Liver (tissue), 9 donors: ENCODE data around the gene CDH22. TPM values are rescaled to one million over a fixed set of nuclear protein-coding genes. Genes with fewer than 3 reads are reported as not detected.

ENCODE experiments used
- DNase-seq: peaks from one replicate; pipeline ENCODE4 v3.0.0-alpha.2; 2017; ENCODE audit warnings: low spot score
- H3K27ac ChIP-seq, 2 donors: one replicate each; pipeline ENCODE4 v1.7.0; 2013; ENCODE audit warnings: inconsistent platforms in 2 of 2, low read length in 2 of 2, control low read depth in 1 of 2, low read depth in 1 of 2, mild to moderate bottlenecking in 1 of 2
- H3K27me3 ChIP-seq, 4 donors: one replicate each; pipeline versions ENCODE4 v1.6.1 to v1.7.0; 2013; ENCODE audit warnings: low read length in 3 of 4, inconsistent platforms in 1 of 4, mild to moderate bottlenecking in 1 of 4, moderate library complexity in 1 of 4; ENCODE audit not compliant: control insufficient read depth in 4 of 4, insufficient read depth in 4 of 4
- H3K36me3 ChIP-seq, 4 donors: one replicate each; pipeline versions ENCODE4 v1.6.1 to v1.7.0; 2013; ENCODE audit warnings: low read length in 3 of 4, mild to moderate bottlenecking in 3 of 4, low read depth in 1 of 4, moderate library complexity in 1 of 4; ENCODE audit not compliant: control insufficient read depth in 4 of 4, insufficient read depth in 3 of 4
- H3K4me1 ChIP-seq, 4 donors: one replicate each; pipeline versions ENCODE4 v1.6.1 to v1.7.0; 2013; ENCODE audit warnings: low read length in 3 of 4, mild to moderate bottlenecking in 3 of 4, moderate library complexity in 1 of 4; ENCODE audit not compliant: control insufficient read depth in 4 of 4, insufficient read depth in 4 of 4
- H3K4me3 ChIP-seq, 3 donors: one replicate each; pipeline versions ENCODE4 v1.6.1 to v1.7.0; 2013; ENCODE audit warnings: low read length in 3 of 3, control low read depth in 1 of 3, low read depth in 1 of 3, mild to moderate bottlenecking in 1 of 3
- H3K9ac ChIP-seq, 2 donors: one replicate each; pipeline ENCODE4 v1.7.0; 2013; ENCODE audit warnings: low read length in 2 of 2, mild to moderate bottlenecking in 2 of 2, moderate library complexity in 2 of 2, control low read depth in 1 of 2, low read depth in 1 of 2
- H3K9me3 ChIP-seq, 4 donors: one replicate each; pipeline versions ENCODE4 v1.6.1 to v1.7.0; 2013; ENCODE audit warnings: low read length in 3 of 4; ENCODE audit not compliant: control insufficient read depth in 4 of 4
- FOXA1 ChIP-seq: IDR thresholded peaks from 2 replicates; pipeline ENCODE4 v1.6.1; 2016; ENCODE audit warnings: antibody characterized with exemption
- GABPA ChIP-seq, 2 donors: IDR thresholded peaks in 1 of 2; conservative IDR thresholded peaks in 1 of 2; 2 replicates each; pipeline ENCODE4 v1.6.1; 2016; ENCODE audit warnings: antibody characterized with exemption in 2 of 2, mild to moderate bottlenecking in 1 of 2, moderate library complexity in 1 of 2
- HNF4A ChIP-seq, 2 donors: conservative IDR thresholded peaks; 2 replicates each; pipeline ENCODE4 v1.6.1; 2016; ENCODE audit warnings: antibody characterized with exemption in 2 of 2, mild to moderate bottlenecking in 2 of 2
- HNF4G ChIP-seq: IDR thresholded peaks from 2 replicates; pipeline ENCODE4 v1.6.1; 2016; ENCODE audit warnings: antibody characterized with exemption
- JUND ChIP-seq, 2 donors: IDR thresholded peaks; 2 replicates each; pipeline ENCODE4 v1.6.1; 2016; ENCODE audit warnings: antibody characterized with exemption in 2 of 2
- RAD21 ChIP-seq, 2 donors: IDR thresholded peaks; 2 replicates each; pipeline ENCODE4 v1.6.1; 2016; ENCODE audit warnings: antibody characterized with exemption in 2 of 2, mild to moderate bottlenecking in 2 of 2
- RXRA ChIP-seq, 2 donors: IDR thresholded peaks; 2 replicates each; pipeline ENCODE4 v1.6.1; 2017 to 2018; ENCODE audit warnings: antibody characterized with exemption in 2 of 2, mild to moderate bottlenecking in 1 of 2
- SP1 ChIP-seq: IDR thresholded peaks from 2 replicates; pipeline ENCODE4 v1.6.1; 2018; ENCODE audit warnings: antibody characterized with exemption, mild to moderate bottlenecking
- YY1 ChIP-seq: IDR thresholded peaks from 2 replicates; pipeline ENCODE4 v1.6.1; 2016; ENCODE audit warnings: antibody characterized with exemption, mild to moderate bottlenecking
- WGBS: extraction: QIAGEN DNeasy Blood & Tissue Kit; methylation state at CpG from one replicate; pipeline ENCODE4 v1.1.7; 2013; 5-methylcytosine and 5-hydroxymethylcytosine counted together
- polyA plus RNA-seq, 2 donors: library from polyadenylated mRNA; stranded (reverse) in 1 of 2; unstranded in 1 of 2; fragments of 200-250 nt in 1 of 2; fragments of >200 nt in 1 of 2; fragmentation: Nextera tagmentation in 1 of 2; extraction: Ambion mirVana in 1 of 2; gene quantifications; one replicate each; pipeline versions ENCODE4 v1.2.1 to v1.2.3, GENCODE V29; 2013 to 2015
- total RNA-seq, 2 donors: library from RNA; depleted of rRNA; stranded (reverse); fragments of >200 nt; gene quantifications; one replicate each; pipeline ENCODE4 v1.2.3, GENCODE V29; 2014
- TF ChIP-seq, protein P1 (sequence below): IDR thresholded peaks from 2 replicates; pipeline ENCODE4 v1.6.1; 2016; ENCODE audit warnings: antibody characterized with exemption, mild to moderate bottlenecking
- TF ChIP-seq, protein P2 (sequence below): IDR thresholded peaks from 2 replicates; pipeline ENCODE4 v1.6.1; 2016; ENCODE audit warnings: antibody characterized with exemption
- TF ChIP-seq, protein P3 (sequence below): IDR thresholded peaks from 2 replicates; pipeline ENCODE4 v1.6.1; 2016; ENCODE audit warnings: antibody characterized with exemption
- donor health status: healthy.
- donor health status: healthy.
- donor health status: healthy.
- donor health status: healthy.
- donor health status: healthy.

CDH22 gene
- total and polyA plus RNA-seq, 4 donors, result 0.02 TPM; not detected in 3

DNA sequence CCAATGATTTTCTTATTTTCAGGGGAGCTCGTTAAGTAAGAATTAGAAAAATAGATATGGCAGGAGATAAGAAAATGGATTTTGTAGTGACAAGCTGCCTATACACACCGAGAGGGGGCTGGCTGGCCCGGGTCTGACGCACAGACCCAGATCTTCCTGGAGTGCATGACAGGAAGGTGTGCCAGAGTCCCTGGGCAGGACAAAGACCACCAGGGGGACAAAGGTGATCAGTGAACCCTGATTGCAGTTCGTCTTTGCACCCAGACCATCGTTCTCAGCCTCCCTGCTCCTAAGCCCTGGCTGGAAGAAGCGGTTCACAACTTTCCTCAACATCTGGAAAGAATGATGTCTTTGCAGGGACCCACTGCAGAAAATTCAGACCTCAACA, 24.3 kb downstream of the CDH22 start:
- no peak for TF ChIP-seq JUND (IDR thresholded peaks at IDR 0.05)
- TF ChIP-seq YY1, result no peak
- no peak for TF ChIP-seq RAD21 (IDR thresholded peaks at IDR 0.05)
- TF ChIP-seq, protein P1, sequence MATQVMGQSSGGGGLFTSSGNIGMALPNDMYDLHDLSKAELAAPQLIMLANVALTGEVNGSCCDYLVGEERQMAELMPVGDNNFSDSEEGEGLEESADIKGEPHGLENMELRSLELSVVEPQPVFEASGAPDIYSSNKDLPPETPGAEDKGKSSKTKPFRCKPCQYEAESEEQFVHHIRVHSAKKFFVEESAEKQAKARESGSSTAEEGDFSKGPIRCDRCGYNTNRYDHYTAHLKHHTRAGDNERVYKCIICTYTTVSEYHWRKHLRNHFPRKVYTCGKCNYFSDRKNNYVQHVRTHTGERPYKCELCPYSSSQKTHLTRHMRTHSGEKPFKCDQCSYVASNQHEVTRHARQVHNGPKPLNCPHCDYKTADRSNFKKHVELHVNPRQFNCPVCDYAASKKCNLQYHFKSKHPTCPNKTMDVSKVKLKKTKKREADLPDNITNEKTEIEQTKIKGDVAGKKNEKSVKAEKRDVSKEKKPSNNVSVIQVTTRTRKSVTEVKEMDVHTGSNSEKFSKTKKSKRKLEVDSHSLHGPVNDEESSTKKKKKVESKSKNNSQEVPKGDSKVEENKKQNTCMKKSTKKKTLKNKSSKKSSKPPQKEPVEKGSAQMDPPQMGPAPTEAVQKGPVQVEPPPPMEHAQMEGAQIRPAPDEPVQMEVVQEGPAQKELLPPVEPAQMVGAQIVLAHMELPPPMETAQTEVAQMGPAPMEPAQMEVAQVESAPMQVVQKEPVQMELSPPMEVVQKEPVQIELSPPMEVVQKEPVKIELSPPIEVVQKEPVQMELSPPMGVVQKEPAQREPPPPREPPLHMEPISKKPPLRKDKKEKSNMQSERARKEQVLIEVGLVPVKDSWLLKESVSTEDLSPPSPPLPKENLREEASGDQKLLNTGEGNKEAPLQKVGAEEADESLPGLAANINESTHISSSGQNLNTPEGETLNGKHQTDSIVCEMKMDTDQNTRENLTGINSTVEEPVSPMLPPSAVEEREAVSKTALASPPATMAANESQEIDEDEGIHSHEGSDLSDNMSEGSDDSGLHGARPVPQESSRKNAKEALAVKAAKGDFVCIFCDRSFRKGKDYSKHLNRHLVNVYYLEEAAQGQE, result no peak
- TF ChIP-seq HNF4A (conservative IDR thresholded peaks at IDR 0.05), result no peak
- TF ChIP-seq, protein P2, sequence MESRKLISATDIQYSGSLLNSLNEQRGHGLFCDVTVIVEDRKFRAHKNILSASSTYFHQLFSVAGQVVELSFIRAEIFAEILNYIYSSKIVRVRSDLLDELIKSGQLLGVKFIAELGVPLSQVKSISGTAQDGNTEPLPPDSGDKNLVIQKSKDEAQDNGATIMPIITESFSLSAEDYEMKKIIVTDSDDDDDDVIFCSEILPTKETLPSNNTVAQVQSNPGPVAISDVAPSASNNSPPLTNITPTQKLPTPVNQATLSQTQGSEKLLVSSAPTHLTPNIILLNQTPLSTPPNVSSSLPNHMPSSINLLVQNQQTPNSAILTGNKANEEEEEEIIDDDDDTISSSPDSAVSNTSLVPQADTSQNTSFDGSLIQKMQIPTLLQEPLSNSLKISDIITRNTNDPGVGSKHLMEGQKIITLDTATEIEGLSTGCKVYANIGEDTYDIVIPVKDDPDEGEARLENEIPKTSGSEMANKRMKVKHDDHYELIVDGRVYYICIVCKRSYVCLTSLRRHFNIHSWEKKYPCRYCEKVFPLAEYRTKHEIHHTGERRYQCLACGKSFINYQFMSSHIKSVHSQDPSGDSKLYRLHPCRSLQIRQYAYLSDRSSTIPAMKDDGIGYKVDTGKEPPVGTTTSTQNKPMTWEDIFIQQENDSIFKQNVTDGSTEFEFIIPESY, result no peak
- TF ChIP-seq SP1, result no peak
- no peak for TF ChIP-seq GABPA (IDR thresholded peaks at IDR 0.05 in 1 of 2, conservative IDR thresholded peaks at IDR 0.05 in 1 of 2)
- TF ChIP-seq HNF4G, result no peak
- TF ChIP-seq, protein P3, sequence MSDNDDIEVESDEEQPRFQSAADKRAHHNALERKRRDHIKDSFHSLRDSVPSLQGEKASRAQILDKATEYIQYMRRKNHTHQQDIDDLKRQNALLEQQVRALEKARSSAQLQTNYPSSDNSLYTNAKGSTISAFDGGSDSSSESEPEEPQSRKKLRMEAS, result no peak
- Histone ChIP-seq H3K9ac (no peak overlapping the region), H3K36me3 (no peaks in the 10 kb centered on the region), H3K4me3 (no peak overlapping the region), H3K4me1 (no peaks in the 10 kb centered on the region), H3K27ac (no peak overlapping the region), H3K9me3 (no peaks in the 10 kb centered on the region), H3K27me3 (peaks cover 0 to 10% (median 3%) of the 10 kb centered on the region in 4 donors)
- WGBS, result 30% methylated on average over 7 of the region's 7 CpGs
- no peak for DNase-seq

DNA sequence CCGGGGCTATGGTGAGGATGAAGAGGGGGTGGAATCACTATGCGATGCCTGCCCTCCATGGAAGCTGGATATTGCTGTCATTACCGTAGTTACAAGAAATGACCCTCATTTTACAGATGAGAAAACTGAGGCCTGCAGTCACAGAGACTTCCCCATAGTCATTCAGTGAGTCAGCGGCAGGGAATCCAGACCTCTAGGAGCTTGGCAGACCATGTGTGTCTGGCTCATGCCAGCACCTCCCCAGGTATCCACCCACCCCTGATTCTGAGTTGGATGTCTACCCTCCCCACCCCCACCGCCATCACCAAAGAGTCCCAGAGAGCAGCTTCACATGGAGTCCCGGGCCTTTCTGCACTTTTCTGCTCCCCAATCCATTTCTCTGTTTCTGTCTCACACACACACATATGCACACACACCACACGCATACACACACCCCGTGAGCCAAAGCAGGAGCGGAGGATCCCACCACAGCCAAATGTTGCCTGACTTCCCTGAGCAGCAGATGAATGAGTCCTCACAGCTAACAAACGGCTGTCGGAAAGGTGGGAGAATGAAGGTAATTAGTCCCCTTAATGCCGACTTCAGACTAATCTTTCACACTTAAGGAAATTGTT, 24.8 kb downstream of the CDH22 start:
- Histone ChIP-seq H3K27ac (no peak overlapping the region), H3K9me3 (no peaks in the 10 kb centered on the region), H3K4me3 (no peak overlapping the region), H3K27me3 (peaks cover 0 to 10% (median 3%) of the 10 kb centered on the region in 4 donors), H3K4me1 (no peaks in the 10 kb centered on the region), H3K9ac (no peak overlapping the region), H3K36me3 (no peaks in the 10 kb centered on the region)
- 62% methylated on average over 12 of the region's 12 CpGs for WGBS
- no peak for DNase-seq
- TF ChIP-seq JUND (IDR thresholded peaks at IDR 0.05) (no peak), SP1 (no peak), FOXA1 (no peak), HNF4G (no peak), RXRA (IDR thresholded peaks at IDR 0.05) (no peak), YY1 (no peak)
- TF ChIP-seq, protein P1, result no peak
- TF ChIP-seq, protein P2, result no peak
